ENCODE measurements around the gene OCIAD2.

OCIAD2 gene

DNA sequence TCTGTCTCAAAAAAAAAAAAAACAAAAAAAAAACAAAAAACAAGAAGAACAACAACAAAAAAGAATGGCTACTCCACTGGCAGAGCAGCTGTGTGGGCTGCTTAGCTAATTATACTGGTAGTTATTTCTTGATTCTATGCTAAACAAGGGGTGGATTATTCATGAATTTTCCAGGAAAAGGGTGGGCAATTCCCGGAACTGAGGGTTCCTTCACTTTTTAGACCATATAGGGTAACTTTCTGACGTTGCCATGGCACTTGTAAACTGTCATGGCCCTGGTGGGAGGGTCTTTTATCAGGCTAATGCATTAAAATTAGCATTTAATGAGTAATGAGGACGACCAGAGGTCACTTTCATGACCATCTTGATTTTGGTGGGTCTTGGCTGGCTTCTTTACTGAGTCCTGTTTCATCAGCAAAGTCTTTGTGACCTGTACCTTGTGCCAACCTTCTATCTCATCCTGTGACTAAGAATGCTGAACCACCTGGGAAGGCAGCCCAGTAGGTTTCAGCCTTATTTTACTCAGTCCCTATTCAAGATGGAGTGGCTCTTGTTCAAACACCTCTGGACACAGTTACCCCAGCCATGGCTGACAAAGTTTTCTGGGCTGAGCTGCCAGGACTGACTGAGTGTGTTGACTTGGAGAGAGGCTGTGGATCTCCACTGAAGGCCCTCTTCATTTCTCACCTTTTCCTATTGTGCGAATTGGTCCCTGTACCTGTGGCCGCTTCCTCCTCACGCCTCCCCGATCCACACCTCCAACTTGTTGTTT lies 1.3 kb upstream of the OCIAD2 start:
- Histone ChIP-seq H3K27ac (ENCODE audit: low read depth, low read length) (no peak overlapping the region), H3K9me3 (ENCODE audit: insufficient read depth, low read depth, low read length) (no peaks in the 10 kb centered on the region), H3K4me1 (ENCODE audit: insufficient read depth, low read length) (peaks cover 24% of the 10 kb centered on the region; the same call in 1 of the 2 replicates), H3K27me3 (ENCODE audit: insufficient read depth, low read length) (no peaks in the 10 kb centered on the region; the same call in 1 of the 2 replicates), H3K36me3 (ENCODE audit: insufficient read depth, low read length) (peaks cover 17% of the 10 kb centered on the region), H3K9ac (ENCODE audit: low read depth, low read length) (no peak overlapping the region), H3K4me3 (ENCODE audit: low read length) (no peak overlapping the region)
- 88% methylated on average over 7 of the region's 7 CpGs for WGBS

- peak overlapping the region; percentile 87 for H3K9ac ChIP-seq (ENCODE audit: low read depth, low read length)
- H3K4me1 ChIP-seq (ENCODE audit: insufficient read depth, low read length), result peaks cover 24% of the 10 kb centered on the region; the same call in 1 of the 2 replicates
- H3K27me3 ChIP-seq (ENCODE audit: insufficient read depth, low read length), result no peaks in the 10 kb centered on the region; the same call in 1 of the 2 replicates
- WGBS, result 66% methylated on average over 9 of the region's 9 CpGs
- H3K36me3 ChIP-seq (ENCODE audit: insufficient read depth, low read length), result peaks cover 41% of the 10 kb centered on the region
- H3K4me3 ChIP-seq (ENCODE audit: low read length), result peak overlapping the region; percentile 89
- no peaks in the 10 kb centered on the region for H3K9me3 ChIP-seq (ENCODE audit: insufficient read depth, low read depth, low read length)
- no peak overlapping the region for H3K27ac ChIP-seq (ENCODE audit: low read depth, low read length)
These were observed 1.1 kb downstream of the OCIAD2 start for GRCh38 chr4:48905363-48906015.

GRCh38 chr4:48904541-48905142 lies 1.9 kb downstream of the OCIAD2 start:
- Histone ChIP-seq H3K9ac (ENCODE audit: low read depth, low read length) (no peak overlapping the region), H3K36me3 (ENCODE audit: insufficient read depth, low read length) (peaks cover 49% of the 10 kb centered on the region), H3K27ac (ENCODE audit: low read depth, low read length) (no peak overlapping the region), H3K4me1 (ENCODE audit: insufficient read depth, low read length) (peaks cover 24% of the 10 kb centered on the region; the same call in 1 of the 2 replicates), H3K9me3 (ENCODE audit: insufficient read depth, low read depth, low read length) (no peaks in the 10 kb centered on the region), H3K27me3 (ENCODE audit: insufficient read depth, low read length) (no peaks in the 10 kb centered on the region; the same call in 1 of the 2 replicates), H3K4me3 (ENCODE audit: low read length) (peak overlapping the region; percentile 89; the same call in 1 of the 2 replicates)
- WGBS, result 88% methylated on average over 3 of the region's 3 CpGs

DNA sequence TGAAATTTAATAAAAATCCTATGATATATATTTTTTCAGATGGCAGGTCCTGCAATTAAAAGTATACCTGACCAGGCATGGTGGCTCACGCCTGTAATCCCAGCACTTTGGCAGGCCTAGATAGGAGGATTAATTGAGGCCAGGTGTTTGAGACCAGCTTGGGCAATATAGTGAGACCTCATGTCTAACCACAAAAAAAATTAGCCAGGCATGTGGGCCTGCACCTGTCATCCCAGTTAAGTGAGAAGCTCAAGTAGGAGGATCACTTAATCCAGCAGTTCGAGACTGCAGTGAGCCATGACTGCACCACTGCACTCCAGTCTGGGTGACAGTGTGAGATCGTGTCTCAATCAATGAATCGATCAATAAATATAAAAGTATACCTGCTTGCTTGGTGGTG lies 2.5 kb downstream of the OCIAD2 start:
- Histone ChIP-seq H3K9ac (ENCODE audit: low read depth, low read length) (no peak overlapping the region), H3K27ac (ENCODE audit: low read depth, low read length) (no peak overlapping the region), H3K4me3 (ENCODE audit: low read length) (no peak overlapping the region), H3K4me1 (ENCODE audit: insufficient read depth, low read length) (peaks cover 18% of the 10 kb centered on the region; the same call in 1 of the 2 replicates), H3K9me3 (ENCODE audit: insufficient read depth, low read depth, low read length) (no peaks in the 10 kb centered on the region), H3K36me3 (ENCODE audit: insufficient read depth, low read length) (peaks cover 55% of the 10 kb centered on the region), H3K27me3 (ENCODE audit: insufficient read depth, low read length) (no peaks in the 10 kb centered on the region; the same call in 1 of the 2 replicates)
- WGBS, result 96% methylated on average over 4 of the region's 4 CpGs

DNA sequence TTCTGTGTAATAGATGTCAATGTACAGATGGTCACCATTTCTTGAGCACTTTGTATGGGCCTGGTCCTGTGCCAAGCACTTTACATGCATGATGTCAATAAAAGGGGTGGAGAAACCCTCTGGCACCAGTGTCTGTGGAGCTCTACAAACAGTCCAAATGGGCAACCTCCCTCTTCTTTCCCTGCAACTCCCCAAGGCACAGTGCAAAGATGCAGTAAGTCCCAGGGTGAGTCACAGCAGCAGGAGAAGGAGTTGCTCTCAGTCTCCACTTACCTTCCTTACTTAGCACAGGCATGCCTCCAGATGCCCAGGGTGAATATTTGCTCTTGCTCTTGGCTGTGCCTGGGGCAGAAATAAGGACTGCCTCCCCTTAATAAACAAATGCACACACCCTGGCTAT lies 4.3 kb downstream of the OCIAD2 start:
- Histone ChIP-seq H3K4me1 (ENCODE audit: insufficient read depth, low read length) (peaks cover 18% of the 10 kb centered on the region; the same call in 1 of the 2 replicates), H3K9ac (ENCODE audit: low read depth, low read length) (no peak overlapping the region), H3K4me3 (ENCODE audit: low read length) (no peak overlapping the region), H3K36me3 (ENCODE audit: insufficient read depth, low read length) (peaks cover 73% of the 10 kb centered on the region), H3K27me3 (ENCODE audit: insufficient read depth, low read length) (no peaks in the 10 kb centered on the region; the same call in 1 of the 2 replicates), H3K27ac (ENCODE audit: low read depth, low read length) (no peak overlapping the region), H3K9me3 (ENCODE audit: insufficient read depth, low read depth, low read length) (no peaks in the 10 kb centered on the region)

- no peaks in the 10 kb centered on the region for H3K9me3 ChIP-seq (ENCODE audit: insufficient read depth, low read depth, low read length)
- no peak overlapping the region for H3K27ac ChIP-seq (ENCODE audit: low read depth, low read length)
- H3K27me3 ChIP-seq (ENCODE audit: insufficient read depth, low read length), result no peaks in the 10 kb centered on the region
- H3K36me3 ChIP-seq (ENCODE audit: insufficient read depth, low read length), result peaks cover 84% of the 10 kb centered on the region
- WGBS, result 97% methylated on average over 3 of the region's 4 CpGs
- H3K9ac ChIP-seq (ENCODE audit: low read depth, low read length), result no peak overlapping the region
- H3K4me1 ChIP-seq (ENCODE audit: insufficient read depth, low read length), result peaks cover 14% of the 10 kb centered on the region; the same call in 1 of the 2 replicates
- no peak overlapping the region for H3K4me3 ChIP-seq (ENCODE audit: low read length)
These were observed 5.4 kb downstream of the OCIAD2 start for GRCh38 chr4:48901196-48901595.

- peaks cover 96% of the 10 kb centered on the region for H3K36me3 ChIP-seq (ENCODE audit: insufficient read depth, low read length)
- no peak overlapping the region for H3K27ac ChIP-seq (ENCODE audit: low read depth, low read length)
- no peaks in the 10 kb centered on the region for H3K27me3 ChIP-seq (ENCODE audit: insufficient read depth, low read length)
- no peak overlapping the region for H3K4me3 ChIP-seq (ENCODE audit: low read length)
- H3K9me3 ChIP-seq (ENCODE audit: insufficient read depth, low read depth, low read length), result no peaks in the 10 kb centered on the region
- 96% methylated on average over 3 of the region's 4 CpGs for WGBS
- H3K4me1 ChIP-seq (ENCODE audit: insufficient read depth, low read length), result peaks cover 5% of the 10 kb centered on the region; the same call in 1 of the 2 replicates
- H3K9ac ChIP-seq (ENCODE audit: low read depth, low read length), result no peak overlapping the region
These were observed 6.6 kb downstream of the OCIAD2 start for GRCh38 chr4:48899950-48900349.

- peak overlapping the region; percentile 8; the same call in 1 of the 2 replicates for H3K27ac ChIP-seq (ENCODE audit: low read depth, low read length)
These were observed 7.2 kb downstream of the OCIAD2 start for GRCh38 chr4:48899432-48899749.

DNA sequence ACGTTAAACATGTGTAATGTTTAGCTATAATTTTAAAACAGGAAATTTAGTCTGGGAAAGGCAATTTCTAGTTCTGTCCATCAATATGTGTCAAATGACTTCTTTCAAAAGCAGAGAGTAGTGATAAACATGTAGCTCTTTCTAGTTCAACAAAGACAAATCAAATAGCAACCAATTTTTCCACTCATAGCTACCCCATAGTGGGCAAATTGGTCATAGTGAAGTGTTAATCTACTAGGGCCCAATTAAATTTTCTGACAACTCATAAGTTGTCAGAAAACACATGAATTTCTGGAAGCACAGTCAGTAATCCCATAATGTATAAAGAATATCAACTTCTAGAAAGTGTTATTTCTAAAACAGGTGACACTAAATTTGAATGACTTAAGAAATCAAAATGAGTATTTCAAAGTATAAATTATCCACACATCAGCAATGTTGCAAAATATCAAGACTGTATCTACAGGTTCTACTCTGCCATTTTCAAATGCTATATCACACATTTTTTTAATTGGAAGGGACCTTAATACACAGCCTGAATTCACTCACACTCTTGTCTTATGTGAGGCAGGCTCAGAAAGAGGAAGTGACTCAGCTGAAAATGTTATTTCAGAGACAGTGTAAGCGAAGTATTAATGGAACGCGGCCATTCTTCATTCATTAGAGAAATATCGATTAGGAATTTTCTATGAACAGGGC lies 7.7 kb downstream of the OCIAD2 start:
- H3K9me3 ChIP-seq (ENCODE audit: insufficient read depth, low read depth, low read length), result no peaks in the 10 kb centered on the region
- no peak overlapping the region for H3K27ac ChIP-seq (ENCODE audit: low read depth, low read length)
- H3K4me3 ChIP-seq (ENCODE audit: low read length), result no peak overlapping the region
- no peaks in the 10 kb centered on the region for H3K27me3 ChIP-seq (ENCODE audit: insufficient read depth, low read length)
- H3K4me1 ChIP-seq (ENCODE audit: insufficient read depth, low read length), result no peaks in the 10 kb centered on the region
- H3K36me3 ChIP-seq (ENCODE audit: insufficient read depth, low read length), result peaks cover 97% of the 10 kb centered on the region
- no peak overlapping the region for H3K9ac ChIP-seq (ENCODE audit: low read depth, low read length)
- whole genome bisulfite sequencing, result 99% methylated on average over 5 of the region's 5 CpGs

More at GRCh38 chr4:48899432-48899749, 7.2 kb downstream of the OCIAD2 start:
- Histone ChIP-seq H3K4me1 (ENCODE audit: insufficient read depth, low read length) (no peaks in the 10 kb centered on the region), H3K4me3 (ENCODE audit: low read length) (no peak overlapping the region), H3K27me3 (ENCODE audit: insufficient read depth, low read length) (no peaks in the 10 kb centered on the region), H3K9ac (ENCODE audit: low read depth, low read length) (no peak overlapping the region), H3K9me3 (ENCODE audit: insufficient read depth, low read depth, low read length) (no peaks in the 10 kb centered on the region), H3K36me3 (ENCODE audit: insufficient read depth, low read length) (peaks cover 97% of the 10 kb centered on the region)
- 100% methylated on average over 1 of the region's 1 CpG for WGBS

GRCh38 chr4:48896845-48897244 lies 9.7 kb downstream of the OCIAD2 start:
- 91% methylated on average over 3 of the region's 3 CpGs for WGBS
- H3K4me3 ChIP-seq (ENCODE audit: low read length), result no peak overlapping the region
- no peaks in the 10 kb centered on the region for H3K4me1 ChIP-seq (ENCODE audit: insufficient read depth, low read length)
- H3K27ac ChIP-seq (ENCODE audit: low read depth, low read length), result no peak overlapping the region
- H3K9me3 ChIP-seq (ENCODE audit: insufficient read depth, low read depth, low read length), result no peaks in the 10 kb centered on the region
- H3K27me3 ChIP-seq (ENCODE audit: insufficient read depth, low read length), result no peaks in the 10 kb centered on the region
- H3K9ac ChIP-seq (ENCODE audit: low read depth, low read length), result no peak overlapping the region
- H3K36me3 ChIP-seq (ENCODE audit: insufficient read depth, low read length), result peaks cover 100% of the 10 kb centered on the region
